ENCODE measurements around the gene ENDOU.

- TF ChIP-seq, protein P1, sequence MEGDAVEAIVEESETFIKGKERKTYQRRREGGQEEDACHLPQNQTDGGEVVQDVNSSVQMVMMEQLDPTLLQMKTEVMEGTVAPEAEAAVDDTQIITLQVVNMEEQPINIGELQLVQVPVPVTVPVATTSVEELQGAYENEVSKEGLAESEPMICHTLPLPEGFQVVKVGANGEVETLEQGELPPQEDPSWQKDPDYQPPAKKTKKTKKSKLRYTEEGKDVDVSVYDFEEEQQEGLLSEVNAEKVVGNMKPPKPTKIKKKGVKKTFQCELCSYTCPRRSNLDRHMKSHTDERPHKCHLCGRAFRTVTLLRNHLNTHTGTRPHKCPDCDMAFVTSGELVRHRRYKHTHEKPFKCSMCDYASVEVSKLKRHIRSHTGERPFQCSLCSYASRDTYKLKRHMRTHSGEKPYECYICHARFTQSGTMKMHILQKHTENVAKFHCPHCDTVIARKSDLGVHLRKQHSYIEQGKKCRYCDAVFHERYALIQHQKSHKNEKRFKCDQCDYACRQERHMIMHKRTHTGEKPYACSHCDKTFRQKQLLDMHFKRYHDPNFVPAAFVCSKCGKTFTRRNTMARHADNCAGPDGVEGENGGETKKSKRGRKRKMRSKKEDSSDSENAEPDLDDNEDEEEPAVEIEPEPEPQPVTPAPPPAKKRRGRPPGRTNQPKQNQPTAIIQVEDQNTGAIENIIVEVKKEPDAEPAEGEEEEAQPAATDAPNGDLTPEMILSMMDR (IDR thresholded peaks at IDR 0.05): peak in 2 of 3 experiments; percentile 4 to 37
- TF ChIP-seq POLR2AphosphoS5 (IDR thresholded peaks at IDR 0.05; ENCODE audit: insufficient read depth in 1 of 2, low read depth in 1 of 2): peak; percentile 75 to 86
- TF ChIP-seq POLR2A (IDR thresholded peaks at IDR 0.05): no peak
Observed at GRCh38 chr12:47758834-47759690, 33.8 kb upstream of the ENDOU start, which contains the start of gene RAPGEF3.

Data from vagina (tissue), 2 donors.